ENCODE measurements around the gene SMC3. TPM values are rescaled to one million over a fixed set of nuclear protein-coding genes. Genes with fewer than 3 reads are reported as not detected.

Gene SMC3
- total RNA-seq, 1 experiment from 2014 or later, result 43.2 TPM

- DNase-seq (ENCODE audit: unreplicated experiment), result no peak
- intact Hi-C loops (cut with micrococcal nuclease), result no loop called here
- ChIA-PET POLR2A (no interaction called here), CTCF (interaction anchor here (0.6 to 2.3 kb wide), 7 partner anchors 11 to 739 kb away, joined by 3 to 7 read pairs (median 4); no protein-coding TSS in a partner anchor)
- no peaks in the 10 kb centered on the region for H3K36me3 Mint-ChIP-seq (ENCODE audit: insufficient read depth, unreplicated experiment)
- TF ChIP-seq CTCF (IDR thresholded peaks at IDR 0.05; ENCODE audit: unreplicated experiment), result no peak
- H3K9me3 Mint-ChIP-seq (ENCODE audit: unreplicated experiment), result peaks cover 7% of the 10 kb centered on the region
- H3K27ac Mint-ChIP-seq (ENCODE audit: low read depth, unreplicated experiment), result no peak overlapping the region
- no TSS peak for BruUV-seq (replicated peaks)
- no peak overlapping the region for H3K4me3 Mint-ChIP-seq (ENCODE audit: unreplicated experiment)
- peaks cover 4% of the 10 kb centered on the region for H3K4me1 Mint-ChIP-seq (ENCODE audit: insufficient read depth, unreplicated experiment)
- no peaks in the 10 kb centered on the region for H3K27me3 Mint-ChIP-seq (ENCODE audit: insufficient read depth, unreplicated experiment)
Measured at GRCh38 chr10:110558041-110558440, 9.5 kb upstream of the SMC3 start.

- no peak for DNase-seq (ENCODE audit: unreplicated experiment)
- ChIA-PET CTCF (interaction anchor here (1.0 to 1.5 kb wide), 3 partner anchors 13 to 250 kb away, joined by 3 to 5 read pairs (median 3); no protein-coding TSS in a partner anchor), POLR2A (no interaction called here)
- Mint-ChIP-seq H3K27me3 (ENCODE audit: insufficient read depth, unreplicated experiment) (no peaks in the 10 kb centered on the region), H3K4me3 (ENCODE audit: unreplicated experiment) (no peak overlapping the region), H3K36me3 (ENCODE audit: insufficient read depth, unreplicated experiment) (no peaks in the 10 kb centered on the region), H3K9me3 (ENCODE audit: unreplicated experiment) (peaks cover 7% of the 10 kb centered on the region), H3K27ac (ENCODE audit: low read depth, unreplicated experiment) (no peak overlapping the region), H3K4me1 (ENCODE audit: insufficient read depth, unreplicated experiment) (peaks cover 4% of the 10 kb centered on the region)
- TF ChIP-seq CTCF (IDR thresholded peaks at IDR 0.05; ENCODE audit: unreplicated experiment), result no peak
- no TSS peak for BruUV-seq (replicated peaks)
- intact Hi-C loops (cut with micrococcal nuclease), result no loop called here
Measured at GRCh38 chr10:110560012-110560411, 7.5 kb upstream of the SMC3 start.

GRCh38 chr10:110561292-110561691 lies 6.2 kb upstream of the SMC3 start:
- intact Hi-C loops (cut with micrococcal nuclease), result no loop called here
- TF ChIP-seq CTCF (IDR thresholded peaks at IDR 0.05; ENCODE audit: unreplicated experiment), result no peak
- DNase-seq (ENCODE audit: unreplicated experiment), result no peak
- H3K9me3 Mint-ChIP-seq (ENCODE audit: unreplicated experiment), result peaks cover 7% of the 10 kb centered on the region
- H3K27me3 Mint-ChIP-seq (ENCODE audit: insufficient read depth, unreplicated experiment), result no peaks in the 10 kb centered on the region
- ChIA-PET POLR2A (interaction anchor here (0.6 to 1.0 kb wide), 2 partner anchors 13 to 17 kb away, joined by 3 read pairs; no protein-coding TSS in a partner anchor), CTCF (no interaction called here)
- H3K36me3 Mint-ChIP-seq (ENCODE audit: insufficient read depth, unreplicated experiment), result no peaks in the 10 kb centered on the region
- BruUV-seq (replicated peaks), result no TSS peak
- H3K27ac Mint-ChIP-seq (ENCODE audit: low read depth, unreplicated experiment), result no peak overlapping the region
- peaks cover 4% of the 10 kb centered on the region for H3K4me1 Mint-ChIP-seq (ENCODE audit: insufficient read depth, unreplicated experiment)
- H3K4me3 Mint-ChIP-seq (ENCODE audit: unreplicated experiment), result no peak overlapping the region

- DNase-seq (ENCODE audit: unreplicated experiment), result no peak
- TF ChIP-seq CTCF (IDR thresholded peaks at IDR 0.05; ENCODE audit: unreplicated experiment), result no peak
- peaks cover 7% of the 10 kb centered on the region for H3K9me3 Mint-ChIP-seq (ENCODE audit: unreplicated experiment)
- intact Hi-C loops (cut with micrococcal nuclease), result no loop called here
- CTCF ChIA-PET, result interaction anchor here (0.6 to 1.6 kb wide), 3 partner anchors 14 to 295 kb away, joined by 3 to 8 read pairs (median 5); no protein-coding TSS in a partner anchor
- H3K36me3 Mint-ChIP-seq (ENCODE audit: insufficient read depth, unreplicated experiment), result no peaks in the 10 kb centered on the region
- H3K27me3 Mint-ChIP-seq (ENCODE audit: insufficient read depth, unreplicated experiment), result no peaks in the 10 kb centered on the region
- POLR2A ChIA-PET, result interaction anchor here (0.7 kb wide), 1 partner anchor 356 kb away, joined by 3 read pairs; no protein-coding TSS in a partner anchor
- BruUV-seq (replicated peaks), result no TSS peak
- H3K4me3 Mint-ChIP-seq (ENCODE audit: unreplicated experiment), result no peak overlapping the region
- H3K27ac Mint-ChIP-seq (ENCODE audit: low read depth, unreplicated experiment), result no peak overlapping the region
- no peaks in the 10 kb centered on the region for H3K4me1 Mint-ChIP-seq (ENCODE audit: insufficient read depth, unreplicated experiment)
Measured at GRCh38 chr10:110562348-110562747, 5.1 kb upstream of the SMC3 start.

All from MCF 10A (cell line).